PC-3 (cell line): ENCODE results near the gene DHCR7. TPM values are rescaled to one million over a fixed set of nuclear protein-coding genes. Genes with fewer than 3 reads are reported as not detected.

ENCODE experiments used
- ATAC-seq: fragments of 200-7000 bp; cut with Tn5 transposase; 2 replicates; pipeline ENCODE4 v1.9.1; 2020; ENCODE audit warnings: mild to moderate bottlenecking, moderate library complexity
- BruUV-seq: library from RNA; stranded (reverse); fragments of 400-500 nt; replicated peaks from 2 replicates; lab custom pipeline; 2021; lab: Mats Ljungman, UMichigan
- CTCF ChIA-PET: fragments of 300-600 bp; sonication (Branson Sonifier 250); formaldehyde crosslinking; loops from one replicate; lab custom pipeline; 2022; ENCODE audit warnings: antibody characterized with exemption; lab: Charles Lee
- POLR2A ChIA-PET: fragments of 300-600 bp; sonication (Branson Sonifier 250); formaldehyde crosslinking; loops from one replicate; lab custom pipeline; 2022; ENCODE audit warnings: antibody characterized with exemption; ENCODE audit not compliant: unreplicated experiment; lab: Charles Lee
- DNase-seq: peaks from one replicate; pipeline ENCODE4 v3.0.0-alpha.2; 2015
- H2AFZ ChIP-seq: fragments of 300-600 bp; sonication (generic); 2 replicates; pipeline ENCODE4 v1.6.0; 2016; ENCODE audit warnings: antibody characterized with exemption, low read length
- H3F3A ChIP-seq: fragments of 300-600 bp; sonication (generic); one replicate; pipeline ENCODE4 v1.6.0; 2017; ENCODE audit warnings: antibody characterized with exemption, low read length, control low read depth, mild to moderate bottlenecking; ENCODE audit not compliant: unreplicated experiment
- H3K27ac ChIP-seq: fragments of 300-600 bp; sonication (generic); 2 replicates; pipeline ENCODE4 v1.5.1; 2016; ENCODE audit warnings: mild to moderate bottlenecking, low read length
- H3K27me3 ChIP-seq: fragments of 300-600 bp; sonication (generic); 2 replicates; pipeline ENCODE4 v1.6.1; 2016; ENCODE audit warnings: low read length, mixed read lengths
- H3K36me3 ChIP-seq: fragments of 300-600 bp; sonication (generic); 2 replicates; pipeline ENCODE4 v1.6.1; 2016; ENCODE audit warnings: low read depth, mixed run types, low read length, mixed read lengths
- H3K4me1 ChIP-seq: fragments of 300-600 bp; sonication (generic); 2 replicates; pipeline ENCODE4 v1.5.1; 2016; ENCODE audit warnings: low read length; ENCODE audit not compliant: insufficient read depth
- H3K4me2 ChIP-seq: fragments of 300-600 bp; sonication (generic); 2 replicates; pipeline ENCODE4 v1.6.0; 2016; ENCODE audit warnings: low read length
- H3K4me3 ChIP-seq: fragments of 300-600 bp; sonication (generic); 2 replicates; pipeline ENCODE4 v1.5.1; 2016; ENCODE audit warnings: mild to moderate bottlenecking, low read length, mixed read lengths
- H3K79me2 ChIP-seq: fragments of 300-600 bp; sonication (generic); 2 replicates; pipeline ENCODE4 v1.6.1; 2017; ENCODE audit warnings: low read length, mixed read lengths
- H3K9ac ChIP-seq: fragments of 300-600 bp; sonication (generic); 2 replicates; pipeline ENCODE4 v1.6.0; 2016; ENCODE audit warnings: mild to moderate bottlenecking, low read length
- H3K9me2 ChIP-seq: fragments of 300-600 bp; sonication (generic); replicated peaks from 2 replicates; pipeline ENCODE4 v1.6.1; 2016; ENCODE audit warnings: mixed run types, low read length, mixed read lengths
- H3K9me3 ChIP-seq: fragments of 300-600 bp; sonication (generic); 2 replicates; pipeline ENCODE4 v1.6.1; 2016; ENCODE audit warnings: low read length, mixed read lengths
- H4K20me1 ChIP-seq: fragments of 300-600 bp; sonication (generic); 2 replicates; pipeline ENCODE4 v1.6.1; 2016; ENCODE audit warnings: low read length, mixed read lengths
- EZH2 ChIP-seq: fragments of 300-600 bp; sonication (generic); IDR thresholded peaks from one replicate; pipeline ENCODE4 v1.6.1; 2017; ENCODE audit warnings: antibody characterized with exemption, mild to moderate bottlenecking, low read length; ENCODE audit not compliant: unreplicated experiment
- EZH2phosphoT487 ChIP-seq: fragments of 300-600 bp; sonication (generic); IDR thresholded peaks from 2 replicates; pipeline ENCODE4 v1.6.1; 2018; ENCODE audit warnings: mild to moderate bottlenecking, antibody characterized with exemption, low read length, borderline replicate concordance
- intact Hi-C: fragments of 100-400 bp; cut with micrococcal nuclease; formaldehyde crosslinking; loops from 2 replicates; pipeline ENCODE4 v1.9.0; 2023
- total RNA-seq: library from RNA; depleted of rRNA; stranded (reverse); fragments of >200 nt; gene quantifications from 2 replicates; pipeline ENCODE4 v1.2.3, GENCODE V29; 2014
- TF ChIP-seq, protein P1 (sequence below): fragments of 300-600 bp; sonication (generic); conservative IDR thresholded peaks from 2 replicates; pipeline ENCODE4 v1.5.1; 2017; ENCODE audit warnings: antibody characterized with exemption, low read depth, mild to moderate bottlenecking, low read length

Gene DHCR7
- total RNA-seq, 1 experiment from 2014 or later = 127 TPM

GRCh38 chr11:71485466-71485865 is 37.3 kb upstream of the DHCR7 start:
- intact Hi-C loops = no loop called here
- Histone ChIP-seq H3K4me2 (no peak overlapping the region), H3K27me3 (no peaks in the 10 kb centered on the region), H3F3A (no peaks in the 10 kb centered on the region), H3K9me3 (no peaks in the 10 kb centered on the region), H2AFZ (no peak overlapping the region), H3K4me1 (peaks cover 23% of the 10 kb centered on the region), H3K27ac (no peak overlapping the region), H3K9me2 (no peaks in the 10 kb centered on the region), H3K36me3 (peaks cover 39% of the 10 kb centered on the region), H3K4me3 (no peak overlapping the region), H3K9ac (no peak overlapping the region), H3K79me2 (no peaks in the 10 kb centered on the region), H4K20me1 (no peaks in the 10 kb centered on the region)
- no TSS peak for BruUV-seq
- ATAC-seq = no peak
- POLR2A ChIA-PET = no interaction called here
- DNase-seq = no peak
- CTCF ChIA-PET = no interaction called here
- no peak for TF ChIP-seq EZH2
- no peak for TF ChIP-seq EZH2phosphoT487
- TF ChIP-seq, protein P1, sequence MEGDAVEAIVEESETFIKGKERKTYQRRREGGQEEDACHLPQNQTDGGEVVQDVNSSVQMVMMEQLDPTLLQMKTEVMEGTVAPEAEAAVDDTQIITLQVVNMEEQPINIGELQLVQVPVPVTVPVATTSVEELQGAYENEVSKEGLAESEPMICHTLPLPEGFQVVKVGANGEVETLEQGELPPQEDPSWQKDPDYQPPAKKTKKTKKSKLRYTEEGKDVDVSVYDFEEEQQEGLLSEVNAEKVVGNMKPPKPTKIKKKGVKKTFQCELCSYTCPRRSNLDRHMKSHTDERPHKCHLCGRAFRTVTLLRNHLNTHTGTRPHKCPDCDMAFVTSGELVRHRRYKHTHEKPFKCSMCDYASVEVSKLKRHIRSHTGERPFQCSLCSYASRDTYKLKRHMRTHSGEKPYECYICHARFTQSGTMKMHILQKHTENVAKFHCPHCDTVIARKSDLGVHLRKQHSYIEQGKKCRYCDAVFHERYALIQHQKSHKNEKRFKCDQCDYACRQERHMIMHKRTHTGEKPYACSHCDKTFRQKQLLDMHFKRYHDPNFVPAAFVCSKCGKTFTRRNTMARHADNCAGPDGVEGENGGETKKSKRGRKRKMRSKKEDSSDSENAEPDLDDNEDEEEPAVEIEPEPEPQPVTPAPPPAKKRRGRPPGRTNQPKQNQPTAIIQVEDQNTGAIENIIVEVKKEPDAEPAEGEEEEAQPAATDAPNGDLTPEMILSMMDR = no peak

- TF ChIP-seq EZH2phosphoT487 (no peak), EZH2 (no peak)
- TF ChIP-seq, protein P1 = no peak
- Histone ChIP-seq H2AFZ (no peak overlapping the region), H3K9me3 (no peaks in the 10 kb centered on the region), H3K4me1 (peaks cover 23% of the 10 kb centered on the region), H3K4me3 (no peak overlapping the region), H3K27ac (no peak overlapping the region), H3K9me2 (no peaks in the 10 kb centered on the region), H3K79me2 (no peaks in the 10 kb centered on the region), H3F3A (no peaks in the 10 kb centered on the region), H3K9ac (no peak overlapping the region), H3K36me3 (peaks cover 41% of the 10 kb centered on the region), H4K20me1 (no peaks in the 10 kb centered on the region), H3K4me2 (no peak overlapping the region), H3K27me3 (no peaks in the 10 kb centered on the region)
- no peak for ATAC-seq
- intact Hi-C loops = no loop called here
- no TSS peak for BruUV-seq
- ChIA-PET POLR2A (no interaction called here), CTCF (no interaction called here)
- no peak for DNase-seq
Measured at GRCh38 chr11:71485063-71485399, 36.8 kb upstream of the DHCR7 start.

DNA sequence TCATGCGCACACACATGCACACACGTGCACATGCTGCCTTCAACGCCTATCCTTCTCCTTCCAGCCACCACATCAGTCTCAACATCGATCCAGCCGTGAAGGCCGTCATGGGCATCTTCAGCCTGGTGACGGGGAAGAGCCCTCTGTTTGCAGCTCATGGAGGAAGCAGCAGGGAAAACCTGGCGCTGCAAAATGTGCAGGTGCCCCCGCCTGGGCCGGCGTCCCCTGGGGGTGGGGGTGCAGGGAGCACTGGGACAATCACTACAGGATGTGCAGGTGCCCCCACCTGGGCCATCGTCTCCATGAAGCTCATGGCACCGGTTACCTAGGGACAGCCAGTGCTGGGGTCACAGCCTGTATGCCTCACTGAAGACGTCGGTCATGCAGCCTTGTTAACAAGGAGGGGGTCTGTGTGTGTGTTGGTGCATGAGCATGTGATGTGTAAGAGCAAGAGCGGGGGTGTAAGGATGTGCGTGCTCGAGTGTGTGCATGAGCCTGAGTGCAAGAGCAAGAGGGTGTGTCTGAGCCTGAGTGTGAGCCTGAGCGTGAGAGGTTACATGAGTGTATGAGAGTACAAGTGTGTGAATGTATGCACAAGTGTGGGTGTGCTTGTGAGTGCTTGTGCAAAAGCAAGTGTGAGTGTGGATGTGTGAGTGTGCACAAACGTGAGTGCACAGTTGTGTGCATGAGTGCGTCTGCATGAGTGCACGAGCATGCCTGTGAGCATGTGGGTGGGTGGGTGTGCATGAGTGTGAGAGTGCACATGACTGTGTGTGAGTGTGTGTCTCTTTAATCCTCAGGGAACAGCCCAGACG is 36.3 kb upstream of the DHCR7 start:
- BruUV-seq = no TSS peak

More for the DNA sequence above, 36.3 kb upstream of the DHCR7 start:
- Histone ChIP-seq H3K27ac (no peak overlapping the region), H3K4me1 (peaks cover 23% of the 10 kb centered on the region), H3K4me2 (no peak overlapping the region), H3F3A (no peaks in the 10 kb centered on the region), H3K9ac (no peak overlapping the region), H3K79me2 (no peaks in the 10 kb centered on the region), H3K27me3 (no peaks in the 10 kb centered on the region), H2AFZ (no peak overlapping the region), H3K36me3 (peaks cover 46% of the 10 kb centered on the region), H3K4me3 (no peak overlapping the region), H3K9me3 (no peaks in the 10 kb centered on the region), H4K20me1 (no peaks in the 10 kb centered on the region), H3K9me2 (no peaks in the 10 kb centered on the region)
- DNase-seq = no peak
- ChIA-PET POLR2A (no interaction called here), CTCF (no interaction called here)
- ATAC-seq = no peak
- TF ChIP-seq EZH2phosphoT487 = no peak
- TF ChIP-seq, protein P1 = no peak
- no peak for TF ChIP-seq EZH2
- intact Hi-C loops = no loop called here
